ENCODE measurements around the gene SOWAHC.

Gene SOWAHC

DNA sequence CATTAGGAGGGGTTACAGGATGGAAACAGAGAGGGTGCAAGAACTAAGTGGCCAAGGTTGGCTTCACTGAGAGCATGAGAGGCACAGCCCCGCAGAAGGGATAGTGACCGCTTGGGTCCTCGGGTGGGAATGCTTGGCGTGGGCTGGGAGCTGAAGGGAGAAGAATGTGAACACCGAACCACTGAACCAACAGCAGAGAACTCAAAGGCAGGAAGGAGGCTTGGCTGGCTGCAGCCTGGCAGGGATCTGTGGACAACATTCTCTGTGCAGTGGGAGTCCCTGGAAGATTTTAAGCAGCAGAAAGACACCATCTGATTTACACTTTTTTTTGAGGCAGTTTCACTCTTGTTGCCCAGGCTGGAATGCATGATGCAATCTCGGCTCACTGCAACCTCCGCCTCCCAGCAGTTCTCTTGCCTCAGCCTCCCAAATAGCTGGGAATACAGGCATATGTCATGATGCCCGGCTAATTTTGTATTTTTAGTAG is 33.9 kb downstream of the SOWAHC start:
- DNase-seq: no peak

DNA sequence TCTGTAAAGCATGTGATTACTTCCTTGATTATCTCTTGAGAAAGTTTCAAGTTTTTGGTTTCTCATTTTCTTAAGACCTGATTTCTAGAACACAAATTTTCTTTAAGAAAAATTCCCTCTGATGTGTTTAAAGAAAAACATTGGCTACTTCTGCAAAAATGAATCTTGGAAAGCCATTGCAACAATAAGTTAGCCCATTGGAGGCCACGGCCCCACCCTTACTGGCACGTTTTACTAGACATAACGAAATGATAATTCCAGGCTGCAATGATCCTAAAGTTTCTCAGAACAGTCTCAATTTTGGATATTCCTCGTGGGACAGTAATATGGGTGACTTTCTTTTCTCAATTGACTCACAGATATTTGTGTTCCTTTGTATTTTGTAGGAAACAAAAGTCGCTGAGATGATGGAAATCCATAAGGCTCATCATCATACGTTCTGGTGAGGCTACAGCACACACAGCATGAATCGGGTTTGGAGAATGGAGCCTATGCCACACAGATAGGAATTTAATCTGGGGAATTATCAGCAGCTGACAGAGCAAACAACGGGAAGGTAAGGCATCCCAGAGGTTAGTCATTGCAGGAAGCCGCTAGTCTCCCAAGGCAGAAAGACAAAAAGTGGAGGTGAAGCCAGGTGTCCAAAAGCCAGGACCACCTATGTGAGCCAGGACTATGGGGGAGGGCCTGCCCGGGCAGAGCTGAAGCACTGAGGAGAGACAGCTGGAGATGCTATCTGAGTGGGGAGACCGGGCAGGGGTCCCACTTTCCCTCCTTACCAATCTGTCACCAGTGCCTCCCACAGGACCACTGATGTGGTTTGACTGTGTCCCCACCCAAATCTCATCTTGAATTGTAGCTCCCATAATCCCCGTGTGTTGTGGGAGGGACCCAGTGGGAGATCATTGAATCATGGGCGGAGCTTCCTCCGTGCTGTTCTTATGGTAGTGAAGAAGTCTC is 35.9 kb downstream of the SOWAHC start:
- no peak for DNase-seq

- no peak for DNase-seq
Observed at GRCh38 chr2:109654326-109655050, 40.3 kb downstream of the SOWAHC start.

DNA sequence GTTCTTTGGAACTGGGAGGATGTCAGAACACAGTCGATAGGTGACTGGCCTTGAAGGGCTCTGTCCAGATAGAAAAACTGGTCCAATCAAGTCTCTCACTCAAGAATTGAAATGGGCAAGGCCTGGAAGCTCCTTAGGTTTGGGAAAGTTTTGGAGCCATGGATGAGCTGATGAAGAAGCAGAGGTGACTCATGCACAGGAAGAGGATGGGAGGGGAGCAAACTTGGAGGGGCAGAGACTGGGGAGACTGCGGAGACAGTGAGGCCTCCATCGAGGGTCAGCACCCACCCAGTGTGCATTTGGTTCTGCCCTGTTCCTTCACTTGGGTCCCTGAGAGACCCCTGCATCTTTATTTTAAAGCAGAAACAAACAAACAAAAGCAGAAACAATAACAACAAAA is 41.1 kb downstream of the SOWAHC start:
- no peak for DNase-seq

DNA sequence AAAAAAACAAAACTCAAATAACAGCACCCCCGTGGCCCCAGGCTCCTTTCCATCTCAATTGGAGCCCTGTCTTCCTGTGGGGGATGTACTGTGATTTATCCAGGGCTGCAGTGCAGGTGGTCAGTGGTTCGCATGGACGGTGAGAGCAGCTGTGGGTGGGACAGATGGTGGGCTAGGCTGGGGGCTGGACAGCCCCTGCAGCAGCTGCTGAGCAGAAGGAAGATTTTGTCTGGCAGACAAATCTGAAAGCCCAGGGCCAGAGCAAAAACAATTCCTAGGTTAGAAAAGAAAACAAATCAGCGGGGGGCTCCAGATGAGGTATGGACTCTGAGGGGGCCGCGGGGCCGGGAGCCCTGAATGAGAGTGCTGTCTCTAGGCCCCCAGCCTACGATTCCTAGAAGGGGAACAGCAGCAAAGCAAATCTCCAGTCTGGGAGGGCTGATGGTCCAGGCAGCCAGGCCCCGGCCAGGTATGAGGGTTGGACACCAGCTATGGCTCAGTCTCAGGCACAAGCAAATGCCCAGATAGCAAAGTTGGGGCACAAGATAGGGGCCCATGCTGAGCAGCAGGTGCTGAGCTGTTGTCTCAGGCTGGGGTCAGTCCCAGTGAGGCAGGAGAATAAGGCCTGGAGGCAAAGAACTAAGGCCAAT is 45.4 kb downstream of the SOWAHC start:
- peak; percentile 59 for DNase-seq

DNA sequence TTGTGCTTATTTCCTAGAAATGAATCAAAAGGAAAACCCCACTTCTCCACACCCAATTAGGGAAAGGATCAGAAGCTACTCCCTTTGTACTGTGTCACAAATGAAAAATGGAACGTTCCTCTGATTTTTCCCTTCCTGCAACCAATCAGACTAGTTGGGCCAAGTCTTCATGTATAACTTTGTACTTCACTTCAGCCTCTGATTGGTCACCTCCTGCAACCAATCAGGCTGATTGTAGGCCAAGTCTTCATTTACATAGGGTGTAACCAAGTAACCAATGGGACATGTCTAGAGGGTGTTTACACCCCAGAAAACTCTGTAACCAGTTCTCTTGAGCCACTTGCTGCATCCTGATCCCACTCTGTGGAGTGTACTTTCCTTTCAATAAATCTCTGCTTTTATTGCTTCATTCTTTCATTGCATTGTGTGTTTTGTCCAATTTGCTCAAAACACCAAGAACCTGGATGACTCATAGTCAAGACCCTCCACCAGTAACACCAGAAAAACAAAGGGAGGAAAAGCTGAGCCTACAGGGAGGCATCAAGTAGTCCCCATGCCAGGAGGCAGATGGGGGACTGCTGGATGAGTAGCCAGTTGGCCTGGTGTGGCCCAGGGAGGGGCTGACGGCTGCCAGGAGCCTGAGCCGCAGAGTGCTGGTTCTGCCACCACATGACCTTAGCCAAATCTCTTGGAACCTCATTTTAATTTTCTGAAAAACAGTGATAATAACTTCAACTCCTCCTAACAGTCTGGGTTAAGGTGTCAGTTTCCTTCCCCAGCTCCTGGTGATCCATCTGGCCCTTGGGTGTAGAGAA is 46.1 kb downstream of the SOWAHC start:
- peak; percentile 59 for DNase-seq

GRCh38 chr2:109662889-109663288 is 48.7 kb downstream of the SOWAHC start:
- DNase-seq: no peak

DNA sequence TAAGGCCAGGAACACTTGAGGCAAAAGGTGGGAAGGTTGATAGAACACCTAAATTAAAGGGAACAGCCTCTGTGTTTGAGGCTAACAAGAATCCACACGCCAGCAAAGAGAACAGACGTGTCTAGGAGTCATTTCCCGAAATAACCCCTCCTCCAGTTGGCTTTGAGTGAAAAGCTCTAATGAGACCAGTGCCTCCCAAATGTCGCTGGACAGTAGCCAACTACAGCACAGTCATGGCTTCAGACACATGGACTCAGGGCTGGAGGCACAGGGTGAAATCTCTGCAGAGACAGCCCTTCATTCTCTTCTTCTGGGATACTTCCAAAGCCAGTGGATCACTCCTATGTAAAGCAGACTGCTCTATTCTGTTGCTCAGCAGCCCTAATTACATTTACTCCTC is 49.6 kb downstream of the SOWAHC start:
- peak; percentile 64 for DNase-seq

- DNase-seq: no peak
Observed at GRCh38 chr2:109666466-109666865, 52.3 kb downstream of the SOWAHC start.
